OCI-LY1 (cell line): Measurements from ENCODE around the gene WIPF3.

ENCODE experiments used
- EZH2 ChIP-seq: fragments of 200-600 bp; sonication (generic), shearing (Covaris generic); IDR thresholded peaks from 2 replicates; pipeline ENCODE4 v1.8.0; 2017; ENCODE audit warnings: borderline replicate concordance, mixed run types, mild to moderate bottlenecking, antibody characterized with exemption, low read length, moderate library complexity, mixed read lengths
- TF ChIP-seq, protein P1 (sequence below): fragments of 200-600 bp; sonication (generic), shearing (Covaris generic); IDR thresholded peaks from 2 replicates; pipeline ENCODE4 v1.5.1; 2017; ENCODE audit warnings: mild to moderate bottlenecking, antibody characterized with exemption, low read length, moderate library complexity, mixed read lengths

DNA sequence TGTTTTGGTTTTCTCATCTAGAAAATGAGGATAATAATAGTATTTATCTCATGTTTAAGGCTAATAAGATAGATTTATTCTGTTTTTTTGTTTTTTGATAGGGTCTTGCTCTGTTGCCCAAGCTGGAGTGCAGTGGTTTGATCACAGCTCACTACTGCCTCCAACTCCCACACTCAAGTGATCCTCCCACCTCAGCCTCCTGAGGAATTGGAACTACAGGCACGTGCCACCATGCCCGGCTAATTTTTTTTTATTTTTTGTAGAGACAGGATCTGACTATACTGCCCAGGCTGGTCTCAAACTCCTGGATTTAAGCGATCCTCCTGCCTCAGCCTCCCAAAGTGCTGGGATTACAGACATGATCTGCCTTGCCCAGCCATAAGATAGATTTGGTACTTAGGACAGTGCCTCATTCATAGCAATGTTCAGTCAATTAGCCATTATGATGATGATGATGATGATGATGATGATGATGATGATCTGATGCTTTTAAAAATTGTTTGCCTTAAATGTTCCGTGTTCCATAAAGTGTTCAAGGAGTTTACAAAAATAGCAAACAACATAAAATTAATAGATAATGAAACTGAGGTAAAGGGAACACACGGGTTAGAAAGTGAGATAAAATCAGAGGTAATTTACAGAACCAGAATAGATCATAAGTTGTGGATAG is 4.6 kb downstream of the WIPF3 start:
- TF ChIP-seq, protein P1, sequence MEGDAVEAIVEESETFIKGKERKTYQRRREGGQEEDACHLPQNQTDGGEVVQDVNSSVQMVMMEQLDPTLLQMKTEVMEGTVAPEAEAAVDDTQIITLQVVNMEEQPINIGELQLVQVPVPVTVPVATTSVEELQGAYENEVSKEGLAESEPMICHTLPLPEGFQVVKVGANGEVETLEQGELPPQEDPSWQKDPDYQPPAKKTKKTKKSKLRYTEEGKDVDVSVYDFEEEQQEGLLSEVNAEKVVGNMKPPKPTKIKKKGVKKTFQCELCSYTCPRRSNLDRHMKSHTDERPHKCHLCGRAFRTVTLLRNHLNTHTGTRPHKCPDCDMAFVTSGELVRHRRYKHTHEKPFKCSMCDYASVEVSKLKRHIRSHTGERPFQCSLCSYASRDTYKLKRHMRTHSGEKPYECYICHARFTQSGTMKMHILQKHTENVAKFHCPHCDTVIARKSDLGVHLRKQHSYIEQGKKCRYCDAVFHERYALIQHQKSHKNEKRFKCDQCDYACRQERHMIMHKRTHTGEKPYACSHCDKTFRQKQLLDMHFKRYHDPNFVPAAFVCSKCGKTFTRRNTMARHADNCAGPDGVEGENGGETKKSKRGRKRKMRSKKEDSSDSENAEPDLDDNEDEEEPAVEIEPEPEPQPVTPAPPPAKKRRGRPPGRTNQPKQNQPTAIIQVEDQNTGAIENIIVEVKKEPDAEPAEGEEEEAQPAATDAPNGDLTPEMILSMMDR = no peak
- TF ChIP-seq EZH2 = no peak
